ENCODE results near the gene MRNIP. TPM values are rescaled to one million over a fixed set of nuclear protein-coding genes. Genes with fewer than 3 reads are reported as not detected.

Gene MRNIP
- total and polyA plus RNA-seq, 2 of the 8 experiments (the other 6 are each of a cell fraction or from before 2014, with no cell fraction given) = 29.6 TPM

GRCh38 chr5:179895861-179896260, 37.2 kb upstream of the MRNIP start (continued):
- no peak for TF ChIP-seq MAX (IDR thresholded peaks at IDR 0.05)

All from H1 (cell line).